Measurements from ENCODE around the gene ITGA6. TPM values are rescaled to one million over a fixed set of nuclear protein-coding genes. Genes with fewer than 3 reads are reported as not detected.

ITGA6 gene
- total RNA-seq, 2 experiments from 2014 or later, result 2.2 to 5.5 TPM

GRCh38 chr2:172427990-172428831 lies 825 bp downstream of the ITGA6 start:
- DNase-seq, result peak; percentile 56
- peak; percentile 50 for ATAC-seq
- Mint-ChIP-seq H3K27me3 (peaks cover 73% of the 10 kb centered on the region), H3K27ac (no peak overlapping the region), H3K4me1 (peaks cover 12% of the 10 kb centered on the region), H3K4me3 (peak overlapping the region; percentile 68), H3K36me3 (no peaks in the 10 kb centered on the region), H3K9me3 (ENCODE audit: low read depth) (no peaks in the 10 kb centered on the region)
- CTCF ChIA-PET, result interaction anchor here (0.7 to 14.7 kb wide), 7 partner anchors 8 to 537 kb away, joined by 3 to 137 read pairs (median 5); no protein-coding TSS in a partner anchor

- Mint-ChIP-seq H3K4me1 (peaks cover 15% of the 10 kb centered on the region), H3K4me3 (peak overlapping the region; percentile 31), H3K27me3 (peaks cover 70% of the 10 kb centered on the region), H3K36me3 (no peaks in the 10 kb centered on the region), H3K9me3 (ENCODE audit: low read depth) (no peaks in the 10 kb centered on the region), H3K27ac (no peak overlapping the region)
- CTCF ChIA-PET, result interaction anchor here (0.7 to 14.7 kb wide), 2 partner anchors 31 to 537 kb away, joined by 3 to 137 read pairs; no protein-coding TSS in a partner anchor
- DNase-seq (no peak), ATAC-seq (no peak)
These were observed 1.4 kb downstream of the ITGA6 start for GRCh38 chr2:172428832-172429210.

- Mint-ChIP-seq H3K27ac (no peak overlapping the region), H3K4me3 (no peak overlapping the region), H3K27me3 (peaks cover 66% of the 10 kb centered on the region), H3K36me3 (no peaks in the 10 kb centered on the region), H3K4me1 (peaks cover 21% of the 10 kb centered on the region), H3K9me3 (ENCODE audit: low read depth) (no peaks in the 10 kb centered on the region)
- ATAC-seq (no peak), DNase-seq (no peak)
- CTCF ChIA-PET, result interaction anchor here (1.1 to 14.7 kb wide), 2 partner anchors 9 to 30 kb away, joined by 3 to 137 read pairs; no protein-coding TSS in a partner anchor
These were observed 2.0 kb downstream of the ITGA6 start for GRCh38 chr2:172429301-172429968.

- Mint-ChIP-seq H3K9me3 (ENCODE audit: low read depth) (no peaks in the 10 kb centered on the region), H3K27ac (no peak overlapping the region), H3K27me3 (peaks cover 63% of the 10 kb centered on the region), H3K36me3 (no peaks in the 10 kb centered on the region), H3K4me3 (no peak overlapping the region), H3K4me1 (peaks cover 27% of the 10 kb centered on the region)
- CTCF ChIA-PET, result interaction anchor here (1.1 to 14.7 kb wide), 2 partner anchors 8 to 30 kb away, joined by 3 to 137 read pairs; no protein-coding TSS in a partner anchor
- no peak for ATAC-seq
- DNase-seq, result no peak
These were observed 2.6 kb downstream of the ITGA6 start for GRCh38 chr2:172430027-172430426.

- no peak overlapping the region for H3K27ac Mint-ChIP-seq
- no peaks in the 10 kb centered on the region for H3K9me3 Mint-ChIP-seq (ENCODE audit: low read depth)
- H3K36me3 Mint-ChIP-seq, result no peaks in the 10 kb centered on the region
These were observed 3.3 kb downstream of the ITGA6 start for GRCh38 chr2:172430678-172431077.

GRCh38 chr2:172431463-172431862 lies 4.1 kb downstream of the ITGA6 start:
- Mint-ChIP-seq H3K27ac (no peak overlapping the region), H3K9me3 (ENCODE audit: low read depth) (no peaks in the 10 kb centered on the region), H3K4me1 (peaks cover 35% of the 10 kb centered on the region), H3K36me3 (no peaks in the 10 kb centered on the region), H3K4me3 (no peak overlapping the region), H3K27me3 (peaks cover 50% of the 10 kb centered on the region)
- CTCF ChIA-PET, result interaction anchor here (1.0 to 14.7 kb wide), 4 partner anchors 9 to 34 kb away, joined by 3 to 137 read pairs (median 5); no protein-coding TSS in a partner anchor
- DNase-seq, result no peak
- no peak for ATAC-seq

More at GRCh38 chr2:172430678-172431077, 3.3 kb downstream of the ITGA6 start:
- H3K4me3 Mint-ChIP-seq, result no peak overlapping the region
- peaks cover 56% of the 10 kb centered on the region for H3K27me3 Mint-ChIP-seq
- no peak for ATAC-seq
- CTCF ChIA-PET, result interaction anchor here (1.0 to 14.7 kb wide), 2 partner anchors 10 to 29 kb away, joined by 3 to 137 read pairs; no protein-coding TSS in a partner anchor
- DNase-seq, result no peak
- peaks cover 32% of the 10 kb centered on the region for H3K4me1 Mint-ChIP-seq

GRCh38 chr2:172431993-172432392 lies 4.6 kb downstream of the ITGA6 start:
- Mint-ChIP-seq H3K9me3 (ENCODE audit: low read depth) (no peaks in the 10 kb centered on the region), H3K4me1 (peaks cover 32% of the 10 kb centered on the region), H3K36me3 (no peaks in the 10 kb centered on the region), H3K4me3 (no peak overlapping the region), H3K27ac (no peak overlapping the region), H3K27me3 (peaks cover 44% of the 10 kb centered on the region)
- CTCF ChIA-PET, result interaction anchor here (1.0 to 14.7 kb wide), 4 partner anchors 9 to 33 kb away, joined by 3 to 137 read pairs (median 5); no protein-coding TSS in a partner anchor
- no peak for ATAC-seq
- no peak for DNase-seq

- Mint-ChIP-seq H3K4me1 (peaks cover 31% of the 10 kb centered on the region), H3K9me3 (ENCODE audit: low read depth) (no peaks in the 10 kb centered on the region), H3K27me3 (peaks cover 42% of the 10 kb centered on the region), H3K36me3 (no peaks in the 10 kb centered on the region), H3K27ac (no peak overlapping the region), H3K4me3 (no peak overlapping the region)
- ATAC-seq, result no peak
- CTCF ChIA-PET, result interaction anchor here (1.4 to 14.7 kb wide), 3 partner anchors 13 to 32 kb away, joined by 5 to 137 read pairs (median 5); no protein-coding TSS in a partner anchor
- DNase-seq, result no peak
These were observed 5.8 kb downstream of the ITGA6 start for GRCh38 chr2:172433144-172433543.

GRCh38 chr2:172434821-172435605 lies 7.6 kb downstream of the ITGA6 start:
- Mint-ChIP-seq H3K27me3 (peaks cover 25% of the 10 kb centered on the region), H3K27ac (peak overlapping the region; percentile 72), H3K9me3 (ENCODE audit: low read depth) (no peaks in the 10 kb centered on the region), H3K4me1 (peaks cover 24% of the 10 kb centered on the region), H3K36me3 (peaks cover 4% of the 10 kb centered on the region), H3K4me3 (no peak overlapping the region)
- CTCF ChIA-PET, result interaction anchor here (1.0 to 14.7 kb wide), 3 partner anchors 9 to 28 kb away, joined by 3 to 137 read pairs (median 25); no protein-coding TSS in a partner anchor
- DNase-seq, result peak; percentile 62
- ATAC-seq, result peak; percentile 45

- CTCF ChIA-PET, result interaction anchor here (1.7 to 3.6 kb wide), 2 partner anchors 8 to 27 kb away, joined by 5 to 25 read pairs; partner anchors contain the start of gene ITGA6
- Mint-ChIP-seq H3K9me3 (ENCODE audit: low read depth) (no peaks in the 10 kb centered on the region), H3K4me3 (no peak overlapping the region), H3K27ac (no peak overlapping the region), H3K36me3 (peaks cover 4% of the 10 kb centered on the region), H3K4me1 (peaks cover 28% of the 10 kb centered on the region), H3K27me3 (peaks cover 20% of the 10 kb centered on the region)
- ATAC-seq (no peak), DNase-seq (no peak)
These were observed 8.2 kb downstream of the ITGA6 start for GRCh38 chr2:172435606-172435911.

- no peak overlapping the region for H3K27ac Mint-ChIP-seq
- H3K4me1 Mint-ChIP-seq, result peaks cover 39% of the 10 kb centered on the region
- peaks cover 4% of the 10 kb centered on the region for H3K36me3 Mint-ChIP-seq
- peaks cover 9% of the 10 kb centered on the region for H3K27me3 Mint-ChIP-seq
- H3K9me3 Mint-ChIP-seq (ENCODE audit: low read depth), result no peaks in the 10 kb centered on the region
- CTCF ChIA-PET, result interaction anchor here (1.3 to 3.6 kb wide), 4 partner anchors 9 to 45 kb away, joined by 3 to 25 read pairs (median 5); partner anchors contain the start of gene ITGA6
- no peak for ATAC-seq
- DNase-seq, result no peak
- H3K4me3 Mint-ChIP-seq, result no peak overlapping the region
These were observed 9.5 kb downstream of the ITGA6 start for GRCh38 chr2:172436889-172437288.

- Mint-ChIP-seq H3K27ac (no peak overlapping the region), H3K9me3 (ENCODE audit: low read depth) (no peaks in the 10 kb centered on the region), H3K36me3 (peaks cover 4% of the 10 kb centered on the region), H3K4me3 (no peak overlapping the region), H3K27me3 (peaks cover 8% of the 10 kb centered on the region), H3K4me1 (peaks cover 47% of the 10 kb centered on the region)
- CTCF ChIA-PET, result interaction anchor here (0.7 to 3.6 kb wide), 7 partner anchors 8 to 265 kb away, joined by 3 to 25 read pairs (median 5); partner anchors contain the start of gene ITGA6
- DNase-seq (peak; percentile 71), ATAC-seq (peak; percentile 77)
These were observed 10.3 kb downstream of the ITGA6 start for GRCh38 chr2:172437419-172438341.

Measured in activated CD8-positive, alpha-beta memory T cell treated with anti-CD3 and anti-CD28 coated beads, Interleukin-2, amount 10 ng/mL, durations not matched to agents 7 days and 5 days (primary cell).